Sigmoid colon (tissue), 4 donors: ENCODE results near the gene SLC27A2.

ENCODE experiments used
- CTCF ChIP-seq, 4 experiments: fragments of 450-650 bp in 3 of 4; fragments of 200-600 bp in 1 of 4; IDR thresholded peaks; one replicate each; pipeline ENCODE4 v1.5.1; 2016 to 2019; ENCODE audit warnings: antibody characterized with exemption in 4 of 4, mild to moderate bottlenecking in 3 of 4, moderate library complexity in 2 of 4
- EP300 ChIP-seq, 4 donors: sonication (generic); formaldehyde crosslinking; IDR thresholded peaks; one replicate each; pipeline ENCODE4 v1.6.1; 2017; ENCODE audit warnings: antibody characterized with exemption in 4 of 4
- POLR2A ChIP-seq, 2 donors: fragments of 450-650 bp; IDR thresholded peaks; one replicate each; pipeline ENCODE4 v1.6.1; 2016; ENCODE audit warnings: antibody characterized with exemption in 2 of 2, mild to moderate bottlenecking in 2 of 2, moderate library complexity in 2 of 2
- POLR2AphosphoS5 ChIP-seq, 4 donors: sonication (generic); formaldehyde crosslinking; IDR thresholded peaks; one replicate each; pipeline ENCODE4 v1.6.1; 2017; ENCODE audit warnings: antibody characterized with exemption in 4 of 4

DNA sequence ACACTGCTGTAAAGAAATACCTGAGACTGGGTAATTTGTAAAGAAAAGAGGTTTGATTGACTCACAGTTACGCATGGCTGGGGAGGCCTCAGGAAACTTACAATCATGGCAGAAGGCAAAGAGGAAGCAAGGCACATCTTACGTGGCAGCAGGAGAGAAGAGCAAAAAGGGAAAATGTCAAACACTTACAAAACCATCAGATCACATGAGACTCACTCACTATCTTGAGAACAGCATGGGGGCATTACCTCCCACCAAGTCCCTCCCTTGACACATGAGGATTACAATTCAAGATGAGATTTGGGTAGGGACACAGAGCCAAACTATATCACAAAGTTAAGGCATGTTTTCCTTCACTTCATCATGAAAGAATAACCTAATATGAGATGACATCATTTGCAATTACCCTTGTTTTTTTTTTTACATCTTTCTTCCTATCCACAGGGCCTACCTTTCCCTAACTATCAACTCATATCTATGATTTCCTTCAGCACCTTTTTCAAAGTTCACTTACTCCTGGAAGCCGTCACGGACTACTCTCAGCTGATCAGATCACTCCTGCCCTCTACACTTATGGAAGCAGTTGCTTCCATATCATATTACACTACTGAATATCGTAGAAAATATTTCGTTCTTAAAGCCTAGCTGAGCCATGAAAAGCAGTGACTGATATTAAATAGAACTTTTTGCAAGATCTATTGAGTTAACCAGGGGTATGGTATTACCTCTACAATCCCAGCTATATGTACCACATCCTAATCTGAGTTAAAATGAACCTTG, 37.5 kb upstream of the SLC27A2 start:
- no peak for TF ChIP-seq POLR2AphosphoS5 (IDR thresholded peaks at IDR 0.05)
- TF ChIP-seq CTCF (IDR thresholded peaks at IDR 0.05) = no peak
- TF ChIP-seq POLR2A (IDR thresholded peaks at IDR 0.05) = no peak
- TF ChIP-seq EP300 (IDR thresholded peaks at IDR 0.05) = no peak
